OCI-LY7 (cell line): Measurements from ENCODE around the gene C2orf49. TPM values are rescaled to one million over a fixed set of nuclear protein-coding genes. Genes with fewer than 3 reads are reported as not detected.

ENCODE experiments used
- BruUV-seq: library from RNA; stranded (reverse); fragments of 400-500 nt; replicated peaks from 2 replicates; lab custom pipeline; 2021; lab: Mats Ljungman, UMichigan
- CTCF ChIA-PET: fragments of 300-600 bp; sonication (Branson Sonifier 250); formaldehyde crosslinking; loops from one replicate; lab custom pipeline; 2022; ENCODE audit warnings: antibody characterized with exemption; ENCODE audit not compliant: unreplicated experiment; lab: Charles Lee
- POLR2A ChIA-PET: fragments of 300-600 bp; sonication (Branson Sonifier 250); formaldehyde crosslinking; loops from one replicate; lab custom pipeline; 2022; ENCODE audit warnings: antibody characterized with exemption; lab: Charles Lee
- DNase-seq: peaks from one replicate; pipeline ENCODE4 v3.0.0-alpha.2; 2015; ENCODE audit warnings: low spot score
- H2AFZ ChIP-seq: fragments of 200-600 bp; sonication (generic), shearing (Covaris generic); 2 replicates; pipeline ENCODE4 v1.6.1; 2014; ENCODE audit warnings: mild to moderate bottlenecking, antibody characterized with exemption, low read length, moderate library complexity
- H3K27ac ChIP-seq: fragments of 200-600 bp; sonication (generic); 2 replicates; pipeline ENCODE4 v1.5.1; 2014; ENCODE audit warnings: mixed run types, low read depth, mild to moderate bottlenecking, moderate library complexity, low read length, inconsistent platforms; ENCODE audit not compliant: poor library complexity, severe bottlenecking
- H3K36me3 ChIP-seq: fragments of 200-600 bp; sonication (generic); 2 replicates; pipeline ENCODE4 v1.6.1; 2014; ENCODE audit warnings: mild to moderate bottlenecking, antibody characterized with exemption, low read length, moderate library complexity, mixed read lengths; ENCODE audit not compliant: insufficient read depth
- H3K4me1 ChIP-seq: fragments of 200-600 bp; sonication (generic); 2 replicates; pipeline ENCODE4 v1.5.1; 2014; ENCODE audit warnings: mild to moderate bottlenecking, low read length; ENCODE audit not compliant: insufficient read depth, poor library complexity, severe bottlenecking
- H3K4me2 ChIP-seq: fragments of 200-600 bp; sonication (generic); 2 replicates; pipeline ENCODE4 v1.6.1; 2014; ENCODE audit warnings: mild to moderate bottlenecking, low read length
- H3K4me3 ChIP-seq: fragments of 200-600 bp; sonication (generic); 2 replicates; pipeline ENCODE4 v1.5.1; 2014; ENCODE audit warnings: mild to moderate bottlenecking, low read depth, low read length; ENCODE audit not compliant: poor library complexity, severe bottlenecking
- H3K79me2 ChIP-seq: fragments of 200-600 bp; sonication (generic); 2 replicates; pipeline ENCODE4 v1.6.1; 2016; ENCODE audit warnings: low read depth, mild to moderate bottlenecking, low read length, moderate library complexity, mixed read lengths; ENCODE audit not compliant: insufficient read depth
- H3K9me2 ChIP-seq: fragments of 200-600 bp; sonication (generic); 2 replicates; pipeline ENCODE4 v1.6.1; 2016; ENCODE audit warnings: mild to moderate bottlenecking, low read length, mixed read lengths; ENCODE audit not compliant: insufficient read depth
- H3K9me3 ChIP-seq: fragments of 200-600 bp; sonication (generic); 2 replicates; pipeline ENCODE4 v1.6.1; 2014; ENCODE audit warnings: mild to moderate bottlenecking, mixed run types, low read length, mixed read lengths
- H4K20me1 ChIP-seq: fragments of 200-600 bp; sonication (generic); 2 replicates; pipeline ENCODE4 v1.6.1; 2014; ENCODE audit warnings: mild to moderate bottlenecking, antibody characterized with exemption, low read length, moderate library complexity, mixed read lengths; ENCODE audit not compliant: insufficient read depth
- EZH2phosphoT487 ChIP-seq: fragments of 200-600 bp; sonication (generic); IDR thresholded peaks from 2 replicates; pipeline ENCODE4 v1.6.1; 2018; ENCODE audit warnings: low read depth, borderline replicate concordance, mild to moderate bottlenecking, mixed run types, antibody characterized with exemption, low read length, moderate library complexity, mixed read lengths
- intact Hi-C: fragments of 100-400 bp; cut with micrococcal nuclease; formaldehyde crosslinking; loops from one replicate; pipeline ENCODE4 v1.10.0; 2022; ENCODE audit not compliant: unreplicated experiment
- total RNA-seq, 2 experiments: library from RNA; depleted of rRNA in 1 of 2; stranded (reverse); fragments of >200 nt in 1 of 2; shearing (Covaris generic) in 1 of 2; gene quantifications; 2 replicates each; pipeline ENCODE4 v1.2.3, GENCODE V29; 2014 to 2022
- TF ChIP-seq, protein P1 (sequence below): fragments of 200-600 bp; sonication (generic); conservative IDR thresholded peaks from 2 replicates; pipeline ENCODE4 v1.5.1; 2014; ENCODE audit warnings: mild to moderate bottlenecking, antibody characterized with exemption, low read length, moderate library complexity, mixed read lengths

C2orf49 gene
- total RNA-seq, 2 experiments from 2014 or later = 11.8 to 17.0 TPM

DNA sequence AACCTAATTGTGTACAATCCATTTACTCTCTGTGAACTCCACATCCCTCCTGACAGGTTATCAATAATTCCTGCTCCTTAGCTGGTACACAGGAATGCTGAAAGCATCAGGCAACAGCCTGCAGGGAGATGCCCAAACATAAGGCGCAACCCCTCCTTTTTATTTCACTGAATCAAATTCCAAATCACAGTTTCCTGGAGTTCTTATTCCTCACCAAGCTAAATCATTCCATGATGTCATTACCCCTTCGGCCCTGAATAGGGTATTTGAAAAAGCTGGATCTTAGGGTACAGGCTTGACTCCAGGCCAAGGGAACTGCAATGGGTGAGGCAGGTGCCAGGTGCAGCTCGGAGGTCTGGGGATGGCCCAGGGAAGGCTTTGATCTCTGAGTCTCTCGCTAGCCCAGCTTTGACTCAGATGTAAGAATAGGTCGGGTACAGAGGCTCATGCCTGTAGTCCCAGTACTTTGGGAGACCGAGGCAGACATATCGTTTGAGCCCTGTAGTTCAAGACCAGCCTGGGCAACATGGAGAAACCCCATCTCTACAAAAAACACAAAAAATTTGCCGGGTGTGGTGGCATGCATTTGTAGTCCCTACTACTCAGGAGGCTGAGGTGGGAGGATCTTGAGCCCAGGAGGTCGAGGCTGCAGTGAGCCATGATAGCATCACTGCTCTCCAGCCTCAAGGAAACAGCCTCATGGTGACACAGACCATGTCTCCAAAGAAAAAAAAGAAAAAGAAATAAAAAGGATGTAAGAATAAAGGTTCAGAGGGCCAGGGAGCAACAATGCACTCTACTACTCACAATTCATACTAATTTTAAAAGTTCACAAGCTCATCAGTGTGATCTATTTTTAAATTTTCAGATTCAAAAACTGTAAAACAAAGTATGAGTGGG lies 54.7 kb downstream of the C2orf49 start:
- intact Hi-C loops = no loop called here
- Histone ChIP-seq H3K4me1 (no peaks in the 10 kb centered on the region), H3K79me2 (no peaks in the 10 kb centered on the region)

DNA sequence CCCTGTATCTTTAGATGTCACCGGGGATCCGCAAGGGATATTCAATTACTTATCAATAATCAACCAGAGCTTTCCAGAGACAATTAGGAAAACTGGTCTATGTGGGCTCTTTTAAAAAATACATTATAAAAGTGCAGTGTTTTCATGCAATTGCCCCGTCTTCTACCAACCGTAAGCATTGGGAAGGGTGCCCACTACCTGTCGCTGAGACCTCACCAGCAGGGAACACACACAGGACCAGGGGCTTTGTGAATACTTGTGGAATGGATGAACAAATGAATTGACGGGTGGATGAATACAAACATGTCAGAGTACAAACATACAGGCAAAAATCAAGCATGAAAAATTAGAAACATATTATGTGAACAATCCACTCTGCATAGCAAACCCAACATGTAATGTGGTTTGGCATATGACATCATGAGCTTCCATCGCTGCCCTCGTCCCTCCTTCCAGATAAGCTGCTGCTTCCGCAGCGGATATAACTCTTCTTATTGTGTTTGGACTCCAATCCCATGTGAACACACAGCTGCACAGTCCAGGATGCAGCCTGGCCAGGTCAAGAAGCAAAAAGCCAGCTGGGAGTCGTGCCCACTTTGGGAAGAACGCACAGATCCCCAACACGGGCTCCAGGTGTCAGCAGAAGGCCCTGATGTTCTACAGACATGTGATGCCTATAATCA lies 56.2 kb downstream of the C2orf49 start:
- H3K9me2 ChIP-seq = no peaks in the 10 kb centered on the region
- H3K36me3 ChIP-seq = no peaks in the 10 kb centered on the region
- POLR2A ChIA-PET = interaction anchor here (0.7 kb wide), 1 partner anchor 95 kb away, joined by 3 read pairs; no protein-coding TSS in a partner anchor
- no peak for DNase-seq
- no peaks in the 10 kb centered on the region for H4K20me1 ChIP-seq
- CTCF ChIA-PET = no interaction called here
- no peaks in the 10 kb centered on the region for H3K9me3 ChIP-seq
- no peak overlapping the region for H3K4me2 ChIP-seq
- TF ChIP-seq EZH2phosphoT487 = no peak
- TF ChIP-seq, protein P1, sequence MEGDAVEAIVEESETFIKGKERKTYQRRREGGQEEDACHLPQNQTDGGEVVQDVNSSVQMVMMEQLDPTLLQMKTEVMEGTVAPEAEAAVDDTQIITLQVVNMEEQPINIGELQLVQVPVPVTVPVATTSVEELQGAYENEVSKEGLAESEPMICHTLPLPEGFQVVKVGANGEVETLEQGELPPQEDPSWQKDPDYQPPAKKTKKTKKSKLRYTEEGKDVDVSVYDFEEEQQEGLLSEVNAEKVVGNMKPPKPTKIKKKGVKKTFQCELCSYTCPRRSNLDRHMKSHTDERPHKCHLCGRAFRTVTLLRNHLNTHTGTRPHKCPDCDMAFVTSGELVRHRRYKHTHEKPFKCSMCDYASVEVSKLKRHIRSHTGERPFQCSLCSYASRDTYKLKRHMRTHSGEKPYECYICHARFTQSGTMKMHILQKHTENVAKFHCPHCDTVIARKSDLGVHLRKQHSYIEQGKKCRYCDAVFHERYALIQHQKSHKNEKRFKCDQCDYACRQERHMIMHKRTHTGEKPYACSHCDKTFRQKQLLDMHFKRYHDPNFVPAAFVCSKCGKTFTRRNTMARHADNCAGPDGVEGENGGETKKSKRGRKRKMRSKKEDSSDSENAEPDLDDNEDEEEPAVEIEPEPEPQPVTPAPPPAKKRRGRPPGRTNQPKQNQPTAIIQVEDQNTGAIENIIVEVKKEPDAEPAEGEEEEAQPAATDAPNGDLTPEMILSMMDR = no peak
- no peaks in the 10 kb centered on the region for H3K79me2 ChIP-seq
- intact Hi-C loops = no loop called here
- no peaks in the 10 kb centered on the region for H3K4me1 ChIP-seq
- BruUV-seq = no TSS peak
- no peak overlapping the region for H3K27ac ChIP-seq
- no peak overlapping the region for H3K4me3 ChIP-seq
- no peak overlapping the region for H2AFZ ChIP-seq

More for the DNA sequence above, 54.7 kb downstream of the C2orf49 start:
- no peak overlapping the region for H3K4me2 ChIP-seq
- no peaks in the 10 kb centered on the region for H3K9me3 ChIP-seq
- no peak overlapping the region for H2AFZ ChIP-seq
- H3K36me3 ChIP-seq = no peaks in the 10 kb centered on the region
- DNase-seq = no peak
- H4K20me1 ChIP-seq = no peaks in the 10 kb centered on the region
- ChIA-PET POLR2A (interaction anchor here (0.7 to 0.8 kb wide), 2 partner anchors 85 to 98 kb away, joined by 3 to 8 read pairs; no protein-coding TSS in a partner anchor), CTCF (interaction anchor here (0.6 kb wide), 1 partner anchor 117 kb away, joined by 4 read pairs; no protein-coding TSS in a partner anchor)
- no peak for TF ChIP-seq EZH2phosphoT487
- TF ChIP-seq, protein P1 = no peak
- no peak overlapping the region for H3K27ac ChIP-seq
- no peak overlapping the region for H3K4me3 ChIP-seq
- no peaks in the 10 kb centered on the region for H3K9me2 ChIP-seq
- no TSS peak for BruUV-seq
